Prostate gland (tissue), 2 donors: Measurements from ENCODE around the gene PTDSS2. TPM values are rescaled to one million over a fixed set of nuclear protein-coding genes. Genes with fewer than 3 reads are reported as not detected.

Experiments
- DNase-seq: peaks from one replicate; pipeline ENCODE4 v3.0.0-alpha.2; 2019; ENCODE audit warnings: low spot score
- H3K27ac ChIP-seq, 2 donors: fragments of 200-600 bp; sonication (generic); 2 replicates each; pipeline ENCODE4 v1.5.1; 2017 to 2019
- H3K27me3 ChIP-seq: fragments of 200-600 bp; sonication (generic); replicated peaks from 2 replicates; pipeline ENCODE4 v1.5.1; 2019; ENCODE audit not compliant: insufficient read depth
- H3K36me3 ChIP-seq, 2 donors: fragments of 200-600 bp; sonication (generic); 1 replicate in 1 of 2; 2 replicates in 1 of 2; pipeline versions ENCODE4 v1.5.1 to v1.8.1; 2017 to 2019
- H3K4me1 ChIP-seq: fragments of 200-600 bp; sonication (generic); replicated peaks from 2 replicates; pipeline ENCODE4 v1.5.1; 2019
- H3K4me3 ChIP-seq, 2 donors: fragments of 200-600 bp; sonication (generic); 2 replicates each; pipeline ENCODE4 v1.5.1; 2017 to 2019
- H3K9me3 ChIP-seq: fragments of 200-600 bp; sonication (generic); 2 replicates; pipeline ENCODE4 v1.5.1; 2017
- CTCF ChIP-seq, 4 experiments: fragments of 200-600 bp in 2 of 4; fragments of 450-650 bp in 2 of 4; sonication (generic) in 2 of 4; IDR thresholded peaks; 1 replicate in 3 of 4; 2 replicates in 1 of 4; pipeline ENCODE4 v1.5.1; 2016 to 2019; ENCODE audit warnings: antibody characterized with exemption in 4 of 4, mild to moderate bottlenecking in 2 of 4, moderate library complexity in 2 of 4
- POLR2A ChIP-seq: fragments of 450-650 bp; IDR thresholded peaks from one replicate; pipeline ENCODE4 v1.6.1; 2016; ENCODE audit warnings: antibody characterized with exemption, mild to moderate bottlenecking
- POLR2AphosphoS5 ChIP-seq: sonication (generic); formaldehyde crosslinking; IDR thresholded peaks from one replicate; pipeline ENCODE4 v1.6.1; 2017; ENCODE audit warnings: antibody characterized with exemption
- WGBS: methylation state at CpG from one replicate; pipeline ENCODE4 v1.1.5; 2018; 5-methylcytosine and 5-hydroxymethylcytosine counted together
- intact Hi-C: fragments of 100-400 bp; cut with DNase I; formaldehyde crosslinking; loops from one replicate; pipeline ENCODE4 v1.14.2; 2022
- total RNA-seq, 2 donors: library from RNA; depleted of rRNA; stranded (reverse); fragments of >200 nt; gene quantifications; one replicate each; pipeline ENCODE4 v1.1.0, GENCODE V29; 2016

PTDSS2 gene
- total RNA-seq, 2 donors from 2014 or later: 46.3 to 50.3 TPM

GRCh38 chr11:486189-486588, 36.1 kb downstream of the PTDSS2 start:
- no peak for DNase-seq
- no peak overlapping the region for H3K27ac ChIP-seq
- WGBS: 93% methylated on average over 23 of the region's 23 CpGs
- intact Hi-C loops: no loop called here
- no peak for TF ChIP-seq POLR2AphosphoS5
- TF ChIP-seq CTCF (IDR thresholded peaks at IDR 0.05): no peak
- no peak for TF ChIP-seq POLR2A
- no peaks in the 10 kb centered on the region for H3K27me3 ChIP-seq
- H3K4me3 ChIP-seq: no peak overlapping the region
- no peaks in the 10 kb centered on the region for H3K9me3 ChIP-seq
- no peaks in the 10 kb centered on the region for H3K36me3 ChIP-seq
- H3K4me1 ChIP-seq: no peaks in the 10 kb centered on the region

GRCh38 chr11:487571-488021, 37.5 kb downstream of the PTDSS2 start:
- DNase-seq: no peak
- no peaks in the 10 kb centered on the region for H3K36me3 ChIP-seq
- H3K27ac ChIP-seq: no peak overlapping the region
- H3K4me1 ChIP-seq: no peaks in the 10 kb centered on the region
- H3K9me3 ChIP-seq: no peaks in the 10 kb centered on the region
- no peak overlapping the region for H3K4me3 ChIP-seq
- TF ChIP-seq CTCF (IDR thresholded peaks at IDR 0.05) (no peak), POLR2AphosphoS5 (no peak), POLR2A (no peak)
- intact Hi-C loops: no loop called here
- no peaks in the 10 kb centered on the region for H3K27me3 ChIP-seq
- WGBS: 88% methylated on average over 22 of the region's 22 CpGs

- intact Hi-C loops: no loop called here
- Histone ChIP-seq H3K9me3 (no peaks in the 10 kb centered on the region), H3K27me3 (no peaks in the 10 kb centered on the region), H3K4me1 (no peaks in the 10 kb centered on the region), H3K4me3 (no peak overlapping the region), H3K27ac (no peak overlapping the region), H3K36me3 (no peaks in the 10 kb centered on the region)
- 95% methylated on average over 19 of the region's 25 CpGs for WGBS
- TF ChIP-seq POLR2A (no peak), CTCF (IDR thresholded peaks at IDR 0.05) (no peak), POLR2AphosphoS5 (no peak)
- DNase-seq: no peak
These were observed 38.0 kb downstream of the PTDSS2 start for GRCh38 chr11:488062-488461.

- Histone ChIP-seq H3K36me3 (no peaks in the 10 kb centered on the region), H3K9me3 (no peaks in the 10 kb centered on the region), H3K4me3 (no peak overlapping the region), H3K4me1 (no peaks in the 10 kb centered on the region), H3K27me3 (no peaks in the 10 kb centered on the region), H3K27ac (no peak overlapping the region)
- TF ChIP-seq CTCF (IDR thresholded peaks at IDR 0.05) (no peak), POLR2A (no peak), POLR2AphosphoS5 (no peak)
- no peak for DNase-seq
- WGBS: 88% methylated on average over 15 of the region's 19 CpGs
- intact Hi-C loops: no loop called here
These were observed 38.5 kb downstream of the PTDSS2 start for GRCh38 chr11:488579-488978.

- 90% methylated on average over 18 of the region's 19 CpGs for WGBS
- Histone ChIP-seq H3K27me3 (no peaks in the 10 kb centered on the region), H3K27ac (no peak overlapping the region), H3K36me3 (no peaks in the 10 kb centered on the region), H3K4me1 (no peaks in the 10 kb centered on the region), H3K4me3 (no peak overlapping the region), H3K9me3 (no peaks in the 10 kb centered on the region)
- no peak for DNase-seq
- TF ChIP-seq CTCF (IDR thresholded peaks at IDR 0.05) (no peak), POLR2A (no peak), POLR2AphosphoS5 (no peak)
- intact Hi-C loops: no loop called here
These were observed 38.9 kb downstream of the PTDSS2 start for GRCh38 chr11:488992-489391.
